Astrocyte (in vitro differentiated cells and primary cell): ENCODE results near the gene ABCF2. TPM values are rescaled to one million over a fixed set of nuclear protein-coding genes. Genes with fewer than 3 reads are reported as not detected.

Source experiments
- DNase-seq: peaks from one replicate; pipeline ENCODE4 v3.0.0-alpha.2; 2010; ENCODE audit warnings: low read depth
- FAIRE-seq: peaks from 2 replicates; lab custom pipeline; 2011; peaks lifted over from hg19 to GRCh38; lab: Jason Lieb, UNC
- H2AFZ ChIP-seq: 2 replicates; pipeline ENCODE4 v1.6.0; 2012; ENCODE audit warnings: low read depth, low read length, inconsistent platforms
- H3K27ac ChIP-seq: 2 replicates; pipeline ENCODE4 v1.5.1; 2011; ENCODE audit warnings: low read depth, low read length, inconsistent platforms
- H3K27me3 ChIP-seq: 2 replicates; pipeline ENCODE4 v1.6.0; 2011; ENCODE audit warnings: low read length, inconsistent platforms; ENCODE audit not compliant: insufficient read depth
- H3K36me3 ChIP-seq: 2 replicates; pipeline ENCODE4 v1.5.1; 2011; ENCODE audit warnings: low read length, inconsistent platforms; ENCODE audit not compliant: insufficient read depth
- H3K4me1 ChIP-seq: 2 replicates; pipeline ENCODE4 v1.5.1; 2011; ENCODE audit warnings: low read length, inconsistent platforms; ENCODE audit not compliant: insufficient read depth
- H3K4me2 ChIP-seq: 2 replicates; pipeline ENCODE4 v1.6.0; 2012; ENCODE audit warnings: low read length, inconsistent platforms
- H3K4me3 ChIP-seq: 2 replicates; pipeline ENCODE4 v1.5.1; 2011; ENCODE audit warnings: low read depth, mild to moderate bottlenecking, low read length, inconsistent platforms; ENCODE audit not compliant: insufficient read depth
- H3K79me2 ChIP-seq: 2 replicates; pipeline ENCODE4 v1.6.0; 2012; ENCODE audit warnings: mild to moderate bottlenecking, low read length, inconsistent platforms; ENCODE audit not compliant: insufficient read depth
- H3K9ac ChIP-seq: 2 replicates; pipeline ENCODE4 v1.6.0; 2012; ENCODE audit warnings: mild to moderate bottlenecking, low read length, inconsistent platforms
- H3K9me3 ChIP-seq: 2 replicates; pipeline ENCODE4 v1.5.1; 2012; ENCODE audit warnings: low read depth, mild to moderate bottlenecking, low read length, inconsistent platforms; ENCODE audit not compliant: insufficient read depth
- H4K20me1 ChIP-seq: 2 replicates; pipeline ENCODE4 v1.6.0; 2012; ENCODE audit warnings: low read length, inconsistent platforms; ENCODE audit not compliant: insufficient read depth
- H3K27ac Mint-ChIP-seq: one replicate; pipeline ENCODE4 v1.8.0; 2021; ENCODE audit warnings: mild to moderate bottlenecking, mixed read lengths; ENCODE audit not compliant: unreplicated experiment
- H3K27me3 Mint-ChIP-seq: one replicate; pipeline ENCODE4 v1.8.0; 2021; ENCODE audit warnings: low read depth, mixed read lengths; ENCODE audit not compliant: unreplicated experiment
- H3K36me3 Mint-ChIP-seq: one replicate; pipeline ENCODE4 v1.8.0; 2021; ENCODE audit warnings: low read depth, mixed read lengths; ENCODE audit not compliant: unreplicated experiment
- H3K4me1 Mint-ChIP-seq: one replicate; pipeline ENCODE4 v1.8.0; 2021; ENCODE audit warnings: low read depth, mixed read lengths; ENCODE audit not compliant: unreplicated experiment
- H3K4me3 Mint-ChIP-seq: one replicate; pipeline ENCODE4 v1.8.0; 2021; ENCODE audit warnings: mild to moderate bottlenecking, moderate library complexity, mixed read lengths; ENCODE audit not compliant: unreplicated experiment
- H3K9me3 Mint-ChIP-seq: one replicate; pipeline ENCODE4 v1.8.0; 2021; ENCODE audit warnings: mild to moderate bottlenecking, mixed read lengths; ENCODE audit not compliant: unreplicated experiment
- EZH2 ChIP-seq: IDR thresholded peaks from 2 replicates; pipeline ENCODE4 v1.6.1; 2012; ENCODE audit warnings: mild to moderate bottlenecking, low read length, inconsistent platforms; ENCODE audit not compliant: insufficient read depth
- total RNA-seq: library from RNA; stranded (reverse); gene quantifications from 2 replicates; pipeline ENCODE4 v1.2.1, GENCODE V29; 2021
- TF ChIP-seq, protein P1 (sequence below): IDR thresholded peaks from 2 replicates; pipeline ENCODE4 v1.5.1; 2011; ENCODE audit warnings: low read depth, mild to moderate bottlenecking, inconsistent platforms, low read length, moderate library complexity; ENCODE audit not compliant: insufficient read depth

Gene ABCF2
- total RNA-seq, 1 donor from 2014 or later, result 53.2 TPM

DNA sequence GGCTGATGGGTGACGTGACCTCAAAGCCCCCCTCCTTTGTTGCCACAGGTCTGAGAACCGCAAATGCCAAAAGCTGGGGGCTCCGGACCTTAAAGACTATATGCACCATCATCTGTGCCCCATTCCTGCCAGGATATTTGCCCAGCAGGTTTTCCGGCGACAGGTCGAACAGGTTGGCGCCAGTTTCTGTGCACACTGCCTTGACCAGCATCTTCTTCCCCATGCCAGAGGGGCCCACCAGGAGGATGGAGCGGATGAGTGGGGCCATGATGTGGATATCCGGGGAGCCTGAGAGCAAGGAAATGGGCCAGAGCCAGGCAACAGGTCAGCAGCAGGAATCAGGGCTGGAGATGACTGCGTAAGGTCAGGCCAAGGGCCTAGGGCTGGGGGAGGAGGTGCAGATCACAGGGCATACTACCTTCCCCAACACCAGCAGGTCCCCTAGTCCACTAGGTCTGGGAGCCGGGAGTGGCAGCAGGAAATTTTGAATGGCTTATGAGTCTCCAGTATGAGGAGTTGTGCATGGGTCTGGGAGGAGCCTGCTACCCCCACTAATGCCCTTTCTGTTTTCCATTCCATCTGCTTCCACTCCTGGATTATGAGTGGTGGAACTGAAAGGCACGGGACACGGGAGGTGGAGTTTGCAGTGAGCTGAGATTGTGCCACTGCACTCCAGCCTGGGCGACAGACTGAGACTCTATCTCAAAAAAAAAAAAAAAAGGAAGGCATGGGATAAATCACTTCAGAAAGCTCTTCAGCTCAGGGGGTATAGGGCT lies 33.6 kb downstream of the ABCF2 start:
- no peaks in the 10 kb centered on the region for H3K79me2 ChIP-seq
- H3K4me3 ChIP-seq, result no peak overlapping the region
- TF ChIP-seq EZH2, result no peak
- TF ChIP-seq, protein P1, sequence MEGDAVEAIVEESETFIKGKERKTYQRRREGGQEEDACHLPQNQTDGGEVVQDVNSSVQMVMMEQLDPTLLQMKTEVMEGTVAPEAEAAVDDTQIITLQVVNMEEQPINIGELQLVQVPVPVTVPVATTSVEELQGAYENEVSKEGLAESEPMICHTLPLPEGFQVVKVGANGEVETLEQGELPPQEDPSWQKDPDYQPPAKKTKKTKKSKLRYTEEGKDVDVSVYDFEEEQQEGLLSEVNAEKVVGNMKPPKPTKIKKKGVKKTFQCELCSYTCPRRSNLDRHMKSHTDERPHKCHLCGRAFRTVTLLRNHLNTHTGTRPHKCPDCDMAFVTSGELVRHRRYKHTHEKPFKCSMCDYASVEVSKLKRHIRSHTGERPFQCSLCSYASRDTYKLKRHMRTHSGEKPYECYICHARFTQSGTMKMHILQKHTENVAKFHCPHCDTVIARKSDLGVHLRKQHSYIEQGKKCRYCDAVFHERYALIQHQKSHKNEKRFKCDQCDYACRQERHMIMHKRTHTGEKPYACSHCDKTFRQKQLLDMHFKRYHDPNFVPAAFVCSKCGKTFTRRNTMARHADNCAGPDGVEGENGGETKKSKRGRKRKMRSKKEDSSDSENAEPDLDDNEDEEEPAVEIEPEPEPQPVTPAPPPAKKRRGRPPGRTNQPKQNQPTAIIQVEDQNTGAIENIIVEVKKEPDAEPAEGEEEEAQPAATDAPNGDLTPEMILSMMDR, result no peak
- H3K4me1 ChIP-seq, result no peaks in the 10 kb centered on the region
- H3K4me2 ChIP-seq, result no peak overlapping the region
- Mint-ChIP-seq H3K4me1 (no peaks in the 10 kb centered on the region), H3K27me3 (peaks cover 45% of the 10 kb centered on the region), H3K9me3 (peaks cover 5% of the 10 kb centered on the region), H3K4me3 (no peak overlapping the region), H3K27ac (no peak overlapping the region), H3K36me3 (no peaks in the 10 kb centered on the region)
- DNase-seq, result no peak
- no peak overlapping the region for H3K27ac ChIP-seq
- no peak overlapping the region for H2AFZ ChIP-seq
- H4K20me1 ChIP-seq, result no peaks in the 10 kb centered on the region
- H3K36me3 ChIP-seq, result no peaks in the 10 kb centered on the region
- peaks cover 28% of the 10 kb centered on the region for H3K27me3 ChIP-seq
- no peak overlapping the region for H3K9ac ChIP-seq
- FAIRE-seq, result no peak
- H3K9me3 ChIP-seq, result no peaks in the 10 kb centered on the region

DNA sequence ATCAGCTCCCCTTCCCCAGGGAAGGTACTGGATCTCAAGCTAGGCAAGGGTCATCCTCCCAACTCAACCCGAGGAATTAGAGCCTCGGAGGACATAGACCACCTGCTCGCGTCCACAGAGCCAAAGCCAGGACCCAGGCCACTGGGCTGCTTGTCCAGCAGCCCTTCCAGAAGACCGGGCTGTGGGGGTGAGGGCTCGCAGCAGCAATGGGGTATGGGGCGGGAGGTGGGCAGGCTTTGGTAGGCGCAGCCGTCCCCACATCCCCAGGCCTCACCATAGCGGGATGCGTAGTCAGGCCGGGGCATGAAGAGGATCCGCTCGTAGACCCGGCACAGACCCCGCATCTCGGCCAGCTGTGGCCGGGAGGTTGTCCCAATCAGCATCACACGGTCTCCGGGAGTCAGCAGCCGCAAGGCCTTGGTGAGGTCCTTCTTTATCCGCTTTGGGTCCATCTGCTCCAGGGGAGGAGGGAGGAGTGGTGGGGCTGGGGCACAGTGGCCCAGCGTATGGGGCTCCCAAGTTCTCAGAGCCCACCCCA lies 34.9 kb downstream of the ABCF2 start:
- H3K27me3 Mint-ChIP-seq, result peaks cover 52% of the 10 kb centered on the region
- no peak overlapping the region for H3K4me3 Mint-ChIP-seq

More for the DNA sequence above, 34.9 kb downstream of the ABCF2 start:
- FAIRE-seq (no peak), DNase-seq (no peak)
- H3K36me3 Mint-ChIP-seq, result peaks cover 2% of the 10 kb centered on the region
- no peaks in the 10 kb centered on the region for H3K4me1 Mint-ChIP-seq
- no peak overlapping the region for H3K27ac Mint-ChIP-seq
- peaks cover 32% of the 10 kb centered on the region for H3K27me3 ChIP-seq
- H3K4me2 ChIP-seq, result no peak overlapping the region
- H3K27ac ChIP-seq, result no peak overlapping the region
- H3K9me3 Mint-ChIP-seq, result peaks cover 5% of the 10 kb centered on the region
- no peaks in the 10 kb centered on the region for H3K36me3 ChIP-seq
- H3K9me3 ChIP-seq, result no peaks in the 10 kb centered on the region
- H3K79me2 ChIP-seq, result no peaks in the 10 kb centered on the region
- no peak for TF ChIP-seq EZH2
- TF ChIP-seq, protein P1, result no peak
- H4K20me1 ChIP-seq, result no peaks in the 10 kb centered on the region
- H2AFZ ChIP-seq, result no peak overlapping the region
- H3K9ac ChIP-seq, result no peak overlapping the region
- no peaks in the 10 kb centered on the region for H3K4me1 ChIP-seq
- H3K4me3 ChIP-seq, result no peak overlapping the region
